Erythroblast (primary cell): ENCODE results near the gene RFX2.

Experiments used
- GATA1 ChIP-seq: IDR thresholded peaks from 2 replicates; pipeline ENCODE4 v1.6.1; 2011; ENCODE audit warnings: low read depth, mild to moderate bottlenecking, control low read depth, low read length, moderate library complexity
- POLR2A ChIP-seq: IDR thresholded peaks from 2 replicates; pipeline ENCODE4 v1.6.1; 2011; ENCODE audit warnings: mild to moderate bottlenecking, low read length

- TF ChIP-seq POLR2A, result no peak
- TF ChIP-seq GATA1, result no peak
Measured at GRCh38 chr19:5964816-5965565, 145.3 kb downstream of the RFX2 start.
